ENCODE results near the gene ASTN2.

Gene ASTN2

GRCh38 chr9:117178596-117179375 is 236.1 kb downstream of the ASTN2 start:
- no peak overlapping the region for H3K4me3 ChIP-seq (replicated peaks; ENCODE audit: low read depth, low read length)
- TF ChIP-seq CTCF (IDR thresholded peaks at IDR 0.05; ENCODE audit: insufficient read depth, low read length, poor library complexity, severe bottlenecking): no peak
- no peak for DNase-seq (ENCODE audit: extremely low read depth, insufficient read length)
- H3K36me3 ChIP-seq (ENCODE audit: control insufficient read depth, insufficient read depth, low read length): no peaks in the 10 kb centered on the region
- no peaks in the 10 kb centered on the region for H3K27me3 ChIP-seq (replicated peaks; ENCODE audit: control insufficient read depth, insufficient read depth, low read length)

GRCh38 chr9:117170567-117170966 is 244.3 kb downstream of the ASTN2 start:
- Histone ChIP-seq H3K36me3 (ENCODE audit: control insufficient read depth, insufficient read depth, low read length) (no peaks in the 10 kb centered on the region), H3K27me3 (replicated peaks; ENCODE audit: control insufficient read depth, insufficient read depth, low read length) (no peaks in the 10 kb centered on the region; the same call in 1 of the 2 replicates), H3K4me3 (replicated peaks; ENCODE audit: low read depth, low read length) (no peak overlapping the region)
- TF ChIP-seq CTCF (IDR thresholded peaks at IDR 0.05; ENCODE audit: insufficient read depth, low read length, poor library complexity, severe bottlenecking): no peak
- no peak for DNase-seq (ENCODE audit: extremely low read depth, insufficient read length)

GRCh38 chr9:117169089-117169621 is 245.7 kb downstream of the ASTN2 start:
- TF ChIP-seq CTCF (IDR thresholded peaks at IDR 0.05; ENCODE audit: insufficient read depth, low read length, poor library complexity, severe bottlenecking): no peak
- H3K36me3 ChIP-seq (ENCODE audit: control insufficient read depth, insufficient read depth, low read length): no peaks in the 10 kb centered on the region

GRCh38 chr9:117164512-117164911 is 250.3 kb downstream of the ASTN2 start:
- no peak for DNase-seq (ENCODE audit: extremely low read depth, insufficient read length)

More at GRCh38 chr9:117169089-117169621, 245.7 kb downstream of the ASTN2 start:
- H3K27me3 ChIP-seq (replicated peaks; ENCODE audit: control insufficient read depth, insufficient read depth, low read length): no peaks in the 10 kb centered on the region; the same call in 1 of the 2 replicates
- DNase-seq (ENCODE audit: extremely low read depth, insufficient read length): no peak
- no peak overlapping the region for H3K4me3 ChIP-seq (replicated peaks; ENCODE audit: low read depth, low read length)

GRCh38 chr9:117160254-117160653 is 254.6 kb downstream of the ASTN2 start:
- peak; percentile 23 for TF ChIP-seq CTCF (IDR thresholded peaks at IDR 0.05; ENCODE audit: insufficient read depth, low read length, poor library complexity, severe bottlenecking)
- Histone ChIP-seq H3K4me3 (replicated peaks; ENCODE audit: low read depth, low read length) (no peak overlapping the region), H3K27me3 (replicated peaks; ENCODE audit: control insufficient read depth, insufficient read depth, low read length) (no peaks in the 10 kb centered on the region; the same call in none of the 2 replicates), H3K36me3 (ENCODE audit: control insufficient read depth, insufficient read depth, low read length) (no peaks in the 10 kb centered on the region)
- DNase-seq (ENCODE audit: extremely low read depth, insufficient read length): no peak

More at GRCh38 chr9:117164512-117164911, 250.3 kb downstream of the ASTN2 start:
- Histone ChIP-seq H3K27me3 (replicated peaks; ENCODE audit: control insufficient read depth, insufficient read depth, low read length) (no peaks in the 10 kb centered on the region), H3K4me3 (replicated peaks; ENCODE audit: low read depth, low read length) (no peak overlapping the region), H3K36me3 (ENCODE audit: control insufficient read depth, insufficient read depth, low read length) (no peaks in the 10 kb centered on the region)
- TF ChIP-seq CTCF (IDR thresholded peaks at IDR 0.05; ENCODE audit: insufficient read depth, low read length, poor library complexity, severe bottlenecking): no peak

All from GM06990 (cell line).